NCI-H1092 treated with DMSO at 0.1 percent for 48 hours (cell line): ENCODE data around the gene DDX39A.
"Not testable (repeated sequence)": the region's sequence is repeated elsewhere in the genome, so short reads cannot be mapped to it uniquely, and the experiment has no call there.

Experiments used
- DNase-seq: peaks from one replicate; lab custom pipeline; 2025; lab: John Stamatoyannopoulos, UW

Gene DDX39A

GRCh38 chr19:14419106-14419813 lies at the start of gene DDX39A:
DDX39A (minus strand) TSS chr19:14419341; CDS start chr19:14413220, 6,121 bp downstream.
- DNase-seq = peak; percentile 100

GRCh38 chr19:14467816-14468215 lies 48.7 kb upstream of the DDX39A start:
- DNase-seq = no peak

- no peak for DNase-seq
These were observed 48.2 kb upstream of the DDX39A start for GRCh38 chr19:14467391-14467790.

GRCh38 chr19:14463747-14464146 lies 44.6 kb upstream of the DDX39A start:
- DNase-seq = no peak

- DNase-seq = not testable (repeated sequence)
These were observed 43.3 kb upstream of the DDX39A start for GRCh38 chr19:14462401-14462800.

- DNase-seq = no peak
These were observed 41.8 kb upstream of the DDX39A start for GRCh38 chr19:14460935-14461334.

GRCh38 chr19:14459703-14460102 lies 40.6 kb upstream of the DDX39A start:
- no peak for DNase-seq

- not testable (repeated sequence) for DNase-seq
These were observed 33.2 kb upstream of the DDX39A start for GRCh38 chr19:14452303-14452702.

GRCh38 chr19:14450876-14451275 lies 31.7 kb upstream of the DDX39A start:
- DNase-seq = no peak

- DNase-seq = no peak
These were observed 31.2 kb upstream of the DDX39A start for GRCh38 chr19:14450168-14450874.

GRCh38 chr19:14449321-14449720 lies 30.2 kb upstream of the DDX39A start:
- DNase-seq = no peak

- no peak for DNase-seq
These were observed 27.3 kb upstream of the DDX39A start for GRCh38 chr19:14446336-14447036.

- no peak for DNase-seq
These were observed 24.6 kb upstream of the DDX39A start for GRCh38 chr19:14443632-14444216.

GRCh38 chr19:14442891-14443631 lies 23.9 kb upstream of the DDX39A start:
- DNase-seq = no peak

- no peak for DNase-seq
These were observed 22.1 kb upstream of the DDX39A start for GRCh38 chr19:14441041-14441938.

GRCh38 chr19:14440049-14440448 lies 20.9 kb upstream of the DDX39A start:
- DNase-seq = no peak

- DNase-seq = no peak
These were observed 19.9 kb upstream of the DDX39A start for GRCh38 chr19:14439014-14439413.

GRCh38 chr19:14437578-14438140 lies 18.5 kb upstream of the DDX39A start:
- DNase-seq = no peak

GRCh38 chr19:14435320-14436050 lies 16.3 kb upstream of the DDX39A start:
- no peak for DNase-seq
